GM21528 (cell line): ENCODE results near the gene TBL3.
A peak's percentile ranks its signal among the peaks of the same experiment; 100 is the strongest.
"Not testable (repeated sequence)": the region's sequence is repeated elsewhere in the genome, so short reads cannot be mapped to it uniquely, and the experiment has no call there.

Experiments used
- ATAC-seq: cut with Tn5 transposase; IDR thresholded peaks from one replicate; pipeline ENCODE4 v1.9.1; 2021; ENCODE audit warnings: mild to moderate bottlenecking, moderate library complexity; ENCODE audit not compliant: unreplicated experiment, low FRiP score

TBL3 gene

DNA sequence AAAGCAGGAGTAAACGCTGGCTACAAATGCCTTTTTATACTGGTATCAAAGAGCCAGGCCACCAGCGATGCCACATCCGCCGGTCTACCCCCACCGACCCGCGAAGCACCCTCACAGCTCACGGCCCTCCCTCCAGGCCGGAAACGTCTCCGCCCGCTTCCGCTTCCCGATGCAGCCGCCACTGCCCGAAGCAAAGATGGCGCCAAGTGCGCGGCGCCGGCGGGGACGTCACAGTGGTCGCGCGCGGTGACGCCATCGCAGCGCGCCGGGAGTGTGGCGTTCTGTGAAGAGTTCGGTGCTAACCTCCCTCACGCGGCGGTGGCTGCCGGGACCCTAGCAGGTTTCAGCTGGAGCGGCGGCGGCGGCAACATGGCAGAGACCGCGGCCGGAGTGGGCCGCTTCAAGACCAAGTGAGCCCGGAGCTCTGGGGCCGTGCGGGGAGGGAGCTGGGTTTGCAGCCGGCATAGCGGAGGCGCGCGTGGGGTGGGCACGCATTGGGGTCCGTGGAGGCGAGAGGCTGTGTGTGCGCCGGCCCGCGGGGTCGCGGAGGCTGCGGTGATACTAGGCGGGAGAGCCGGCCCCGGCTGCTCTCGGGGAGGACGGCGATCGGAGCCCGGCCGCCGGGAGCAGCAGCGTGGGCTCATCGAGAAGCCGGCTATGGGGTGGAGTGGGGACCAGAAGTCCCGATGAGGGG, at the start of gene TBL3:
TBL3 (plus strand) TSS at position 258 of the 694 bp plus-strand sequence; CDS start at position 370, 112 bp downstream.
- peak; percentile 59 for ATAC-seq

DNA sequence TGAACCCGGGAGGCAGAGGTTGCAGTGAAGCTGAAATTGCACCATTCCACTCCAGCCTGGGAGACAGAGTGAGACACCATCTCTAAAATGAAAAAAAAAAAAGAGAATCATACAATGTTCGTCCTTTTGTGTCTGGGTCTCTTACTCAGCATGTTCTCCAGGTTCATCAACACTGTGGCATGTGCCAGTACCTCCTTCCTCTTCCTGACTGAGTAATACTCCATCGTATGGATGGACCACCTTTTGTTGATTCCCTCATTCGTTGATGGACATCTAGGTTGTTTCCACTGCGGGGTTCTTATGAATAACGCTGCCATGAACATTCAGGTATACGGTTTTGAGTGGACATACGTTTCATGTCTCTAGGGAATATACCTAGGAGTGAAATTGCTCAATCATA, 49.5 kb upstream of the TBL3 start:
- no peak for ATAC-seq

DNA sequence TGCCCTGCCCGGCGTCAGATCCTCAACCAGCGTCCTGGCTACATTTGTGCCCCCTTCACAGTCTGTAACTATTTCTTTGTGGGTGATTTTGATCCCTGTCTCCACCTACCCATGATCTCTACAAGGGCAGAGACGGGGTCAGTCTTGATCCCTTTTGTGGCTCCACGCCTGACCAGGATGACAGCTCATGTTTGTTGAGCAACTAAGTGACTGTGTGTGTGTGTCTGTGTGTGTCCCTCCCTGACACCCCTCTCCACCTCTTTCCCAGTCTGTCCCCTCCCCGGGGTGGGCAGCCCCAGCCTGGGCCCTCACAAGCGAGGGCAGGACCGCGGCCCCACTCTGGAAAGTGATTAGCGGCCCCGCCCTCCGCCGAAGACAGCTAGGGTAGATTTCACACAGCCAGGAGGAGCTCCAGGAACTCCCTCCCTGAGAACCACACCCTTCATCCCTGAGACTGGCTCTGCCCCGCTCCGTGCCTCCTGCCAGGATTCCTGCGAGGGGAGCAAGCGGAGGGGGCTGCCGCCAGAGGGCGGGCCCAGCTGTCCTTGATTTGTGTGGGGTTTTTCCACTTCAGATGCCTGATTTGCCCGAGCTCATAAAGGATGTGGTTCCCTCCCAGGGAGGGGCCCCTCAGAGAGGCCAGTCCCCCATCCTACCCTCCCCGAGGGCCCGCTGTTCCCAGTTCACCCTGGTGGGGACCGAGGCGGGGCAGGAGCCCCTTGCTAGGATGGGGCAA, 48.4 kb upstream of the TBL3 start:
- no peak for ATAC-seq

DNA sequence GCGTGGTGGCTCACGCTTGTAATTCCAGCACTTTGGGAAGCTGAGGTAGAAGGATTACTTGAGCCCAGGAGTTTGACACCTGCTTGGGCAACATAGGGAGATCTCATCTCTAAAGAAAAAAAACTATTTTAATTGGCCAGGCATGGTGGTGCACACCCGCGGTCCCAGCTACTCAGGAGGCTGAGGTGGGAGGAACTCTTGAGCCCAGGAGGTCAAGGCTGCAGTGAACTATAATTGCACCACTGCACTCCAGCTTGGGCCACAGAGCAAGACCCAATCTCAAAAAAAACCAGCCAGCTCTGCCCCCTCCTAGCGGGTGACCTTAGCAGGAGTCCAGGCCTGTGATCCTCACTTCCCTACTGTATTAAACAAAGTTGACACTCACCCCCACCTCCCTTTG, 47.8 kb upstream of the TBL3 start:
- ATAC-seq: no peak

DNA sequence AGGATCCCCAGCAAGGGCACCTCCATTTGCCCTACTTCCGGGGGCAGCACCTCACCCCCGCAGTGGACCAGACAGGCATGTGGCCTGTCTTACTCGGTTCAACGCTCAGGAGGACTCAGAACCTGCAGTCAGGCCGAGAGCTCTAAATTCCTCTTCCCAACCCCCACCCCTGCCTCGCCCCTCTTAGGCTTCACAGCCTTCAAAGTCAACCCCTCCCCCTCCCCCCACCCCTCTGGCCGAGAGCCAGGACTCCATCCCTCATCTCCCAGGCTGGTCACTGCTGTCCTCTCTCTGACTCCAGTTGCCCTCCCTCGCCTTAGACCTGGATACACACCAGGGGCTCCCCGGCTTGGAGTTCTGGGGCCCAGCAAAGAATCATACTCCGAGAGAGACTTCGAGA, 45.6 kb upstream of the TBL3 start:
- no peak for ATAC-seq

DNA sequence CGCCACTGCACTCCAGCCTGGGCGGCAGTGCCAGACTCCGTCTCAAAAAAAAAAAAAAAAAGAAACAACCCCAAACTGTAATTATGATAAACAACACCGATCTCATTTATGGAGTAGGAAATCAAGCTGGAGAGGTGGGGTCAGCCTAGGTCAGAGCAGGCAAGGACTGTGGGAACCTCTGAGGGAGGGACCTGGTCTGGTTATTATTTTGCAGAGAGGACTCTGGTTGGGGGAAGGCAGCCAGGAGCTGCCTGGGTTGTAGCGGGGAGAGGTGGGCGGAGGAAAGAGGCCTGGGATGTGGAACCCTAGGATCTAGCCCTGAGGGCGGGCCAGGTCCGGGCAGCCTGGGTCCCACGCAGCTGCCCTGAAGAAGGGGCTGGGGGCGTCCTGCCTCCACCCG, 42.7 kb upstream of the TBL3 start:
- no peak for ATAC-seq

DNA sequence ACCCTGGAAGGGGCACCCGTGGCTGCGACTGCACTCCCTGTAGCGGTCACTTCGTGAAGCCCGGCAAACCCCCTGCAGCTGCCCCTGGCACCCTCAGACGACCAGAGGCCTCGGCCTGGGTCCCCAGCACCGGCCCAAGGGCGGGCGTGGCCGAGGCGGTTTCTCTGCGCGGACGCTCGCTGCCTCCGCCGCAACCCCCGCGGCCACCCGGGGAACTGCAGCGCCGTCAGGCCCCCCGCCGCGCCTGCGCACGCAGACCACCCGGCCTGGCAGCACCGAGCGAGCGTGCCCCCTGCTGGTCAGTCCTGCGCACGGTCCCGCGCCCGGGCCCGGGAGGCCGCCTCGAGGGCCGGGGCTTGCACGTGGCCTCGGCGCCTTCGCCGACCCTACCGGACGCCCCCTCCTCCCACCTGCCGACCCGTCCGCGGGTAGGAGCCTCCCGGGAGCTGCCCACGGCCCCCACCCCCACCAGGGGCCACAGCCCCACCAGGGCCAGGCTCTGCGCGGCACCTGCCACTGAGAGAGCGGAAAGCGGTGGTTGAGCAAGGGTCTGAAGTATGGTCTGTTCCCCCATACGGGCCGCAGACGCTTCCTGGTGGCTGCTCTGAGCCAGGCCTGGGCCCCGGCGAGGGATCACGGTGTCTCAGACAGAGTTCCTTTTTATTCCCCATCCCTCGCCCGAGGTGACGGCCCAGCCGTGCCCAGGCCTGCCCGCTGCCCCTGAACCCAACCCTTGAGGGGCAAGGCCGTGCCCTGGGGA, 42.1 kb upstream of the TBL3 start:
- peak; percentile 84 for ATAC-seq

DNA sequence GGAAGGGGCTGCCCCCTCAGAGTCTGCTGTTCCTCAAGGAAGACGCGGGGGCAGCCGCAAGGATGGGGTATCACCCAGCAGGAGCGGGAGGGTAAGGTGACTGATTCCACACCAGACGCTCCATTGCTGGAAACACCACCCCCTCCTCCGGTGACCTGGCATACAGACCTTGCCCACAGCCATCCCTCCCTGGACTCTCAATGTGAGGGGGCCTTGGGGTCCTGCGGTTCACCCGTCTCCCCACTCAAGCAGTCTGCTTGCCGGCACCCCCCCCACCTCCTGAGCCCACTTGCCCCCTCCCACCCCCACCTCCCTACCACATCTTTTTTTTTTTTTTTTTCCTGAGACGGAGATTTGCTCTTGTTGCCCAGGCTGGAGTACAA, 41.5 kb upstream of the TBL3 start:
- ATAC-seq: no peak

DNA sequence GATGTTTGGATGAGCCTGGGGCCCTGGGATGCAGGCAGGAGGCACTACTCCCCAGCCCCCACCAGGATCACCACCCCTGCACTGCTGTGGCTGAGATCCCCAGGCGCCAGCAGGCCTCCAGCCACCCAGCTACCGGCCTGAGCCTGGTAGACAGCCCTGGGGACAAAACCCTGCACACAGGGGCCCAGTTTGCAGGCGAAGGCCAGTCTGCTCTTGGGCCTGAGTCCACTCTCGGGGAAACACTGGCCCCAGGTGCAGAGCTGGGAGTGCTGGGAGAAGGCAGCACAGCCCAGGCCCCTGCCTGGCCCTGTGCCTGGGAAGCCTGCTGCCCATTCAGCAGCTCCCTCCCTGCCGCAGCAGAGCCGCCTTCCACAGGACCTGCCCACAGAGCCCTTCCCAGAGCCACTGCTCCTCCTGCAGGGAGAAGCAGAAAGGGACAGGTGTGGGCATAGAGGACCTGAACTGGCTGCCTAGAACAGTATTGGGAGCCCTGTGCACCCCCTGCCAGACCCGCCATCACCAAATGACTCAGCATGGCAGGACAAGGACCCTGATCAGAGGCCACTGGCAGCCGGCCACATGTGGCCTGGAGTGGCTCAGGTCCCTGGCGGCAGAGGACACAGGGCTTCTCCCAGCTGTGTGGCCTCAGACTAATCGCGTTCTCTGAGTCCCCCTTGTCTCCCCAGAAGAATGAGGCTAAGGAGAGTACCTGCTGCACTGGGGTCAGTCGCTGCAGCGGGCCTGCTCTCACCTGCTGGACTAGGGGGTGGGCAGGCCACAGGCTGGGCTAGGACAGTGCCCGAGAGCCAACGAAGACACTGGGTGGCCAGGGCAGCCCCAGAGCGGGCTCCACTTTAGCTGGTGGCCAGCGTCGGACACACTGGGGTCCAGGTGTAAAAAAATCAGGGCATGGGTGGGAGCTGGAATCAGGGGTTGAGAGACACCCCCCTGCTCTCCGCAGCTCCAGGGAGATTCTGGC, 39.5 kb upstream of the TBL3 start:
- ATAC-seq: no peak

DNA sequence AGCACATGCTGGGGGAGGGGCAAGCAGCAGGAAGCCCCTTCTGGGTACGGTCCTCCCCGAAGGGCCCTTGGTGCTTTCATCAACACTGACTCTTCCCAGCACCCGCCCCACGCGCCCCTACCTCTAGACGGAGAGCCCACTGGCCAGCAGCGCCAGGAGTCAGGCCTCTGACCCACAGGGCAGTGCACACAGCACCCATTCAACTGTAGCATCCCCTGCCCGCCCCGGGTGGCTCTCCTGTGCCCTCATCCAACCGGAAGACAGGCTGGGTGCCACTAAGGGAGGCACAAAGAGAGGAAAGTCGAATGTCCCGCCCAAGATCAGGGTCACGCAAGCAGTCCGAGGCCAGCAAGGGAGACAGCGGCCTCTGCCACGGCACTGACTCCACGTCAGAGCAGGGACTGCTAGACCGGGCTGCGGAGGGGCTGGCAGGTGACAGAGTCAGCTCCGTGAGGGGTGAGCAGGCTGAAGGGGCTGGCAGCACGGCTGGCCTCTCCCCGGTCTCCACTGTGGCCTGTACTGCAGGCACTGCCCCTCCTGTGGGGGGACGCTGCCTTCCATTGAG, 38.7 kb upstream of the TBL3 start:
- ATAC-seq: no peak

DNA sequence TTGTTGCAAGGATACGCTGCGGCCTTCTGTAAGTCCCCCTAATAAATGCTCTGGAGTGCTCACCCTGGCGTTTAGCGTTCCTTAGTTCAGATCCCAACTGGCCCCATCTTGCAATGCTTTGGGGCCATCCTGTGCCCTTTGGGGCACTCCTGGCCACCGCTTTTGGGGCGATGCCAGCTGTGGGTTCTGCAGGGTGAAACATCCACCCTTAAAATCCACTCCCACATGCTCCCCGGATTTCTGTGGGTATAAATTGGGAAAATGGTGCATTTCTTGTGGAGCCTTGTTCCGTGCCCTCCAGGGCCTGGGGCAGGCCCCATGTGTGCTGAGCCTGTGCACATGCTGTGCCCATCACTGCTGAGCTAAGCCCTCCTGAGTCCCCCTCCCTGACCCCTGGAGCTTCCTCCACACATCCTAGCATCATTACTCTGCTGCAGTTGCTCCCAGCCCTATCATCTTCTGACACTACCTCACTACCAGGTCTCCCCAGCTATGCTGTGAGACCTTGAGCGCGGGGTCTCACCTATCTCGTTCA, 34.8 kb upstream of the TBL3 start:
- no peak for ATAC-seq

DNA sequence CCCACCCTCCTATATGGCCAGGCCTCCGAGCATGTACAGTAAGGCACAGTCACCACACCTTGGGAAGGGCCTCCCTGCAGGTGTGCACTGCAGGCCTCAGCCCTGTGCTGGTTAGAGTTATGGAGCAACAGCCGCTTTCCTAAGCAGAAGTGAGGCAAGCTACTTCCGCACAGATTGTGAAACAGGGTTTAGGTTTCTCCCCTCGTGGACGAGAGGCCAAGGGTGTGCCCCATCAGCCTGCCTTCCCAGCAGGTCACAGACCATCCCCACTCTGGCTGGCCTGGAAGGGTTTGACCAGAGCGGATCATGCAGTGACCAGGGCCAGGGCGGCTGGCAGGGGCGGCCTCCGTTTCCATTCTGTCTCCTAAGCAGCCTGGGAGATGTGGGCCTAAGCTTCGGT, 33.5 kb upstream of the TBL3 start:
- no peak for ATAC-seq

DNA sequence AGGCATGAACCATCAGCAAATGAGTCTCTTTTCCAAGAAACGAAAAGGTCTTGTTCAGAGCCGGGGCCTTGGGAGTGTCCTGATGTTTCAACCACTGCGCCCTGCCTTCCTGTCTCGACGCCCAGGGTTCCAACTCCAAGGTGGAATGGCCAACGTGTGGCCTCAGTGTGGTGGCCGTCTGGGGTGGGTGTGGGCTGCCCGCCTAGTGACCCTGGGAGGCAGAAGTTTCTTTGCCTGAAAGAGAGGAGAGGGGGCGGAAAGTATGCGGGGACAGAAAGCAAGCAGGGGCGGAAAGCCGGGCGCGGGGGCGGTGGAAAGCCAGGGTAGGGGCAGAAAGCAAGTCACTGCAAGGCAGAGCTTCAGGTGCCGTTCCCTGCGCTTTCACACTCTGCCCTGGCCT, 32.9 kb upstream of the TBL3 start:
- ATAC-seq: no peak

DNA sequence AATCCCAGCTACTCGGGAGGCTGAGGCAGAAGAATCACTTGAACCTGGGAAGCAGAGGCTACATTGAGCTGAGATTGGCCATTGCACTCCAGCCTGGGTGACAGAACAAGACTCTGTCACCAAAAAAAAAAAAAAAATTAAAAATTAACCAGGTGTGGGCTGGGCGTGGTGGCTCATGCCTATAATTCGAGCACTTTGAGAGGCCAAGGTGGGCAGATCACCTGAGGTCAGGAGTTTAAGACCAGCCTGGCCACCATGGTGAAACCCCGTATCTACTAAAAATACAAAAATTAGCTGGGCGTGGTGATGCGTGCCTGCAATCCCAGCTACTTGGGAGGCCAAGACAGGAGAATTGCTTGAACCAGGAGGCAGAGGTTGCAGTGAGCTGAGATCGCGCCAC, 32.0 kb upstream of the TBL3 start:
- not testable (repeated sequence) for ATAC-seq

DNA sequence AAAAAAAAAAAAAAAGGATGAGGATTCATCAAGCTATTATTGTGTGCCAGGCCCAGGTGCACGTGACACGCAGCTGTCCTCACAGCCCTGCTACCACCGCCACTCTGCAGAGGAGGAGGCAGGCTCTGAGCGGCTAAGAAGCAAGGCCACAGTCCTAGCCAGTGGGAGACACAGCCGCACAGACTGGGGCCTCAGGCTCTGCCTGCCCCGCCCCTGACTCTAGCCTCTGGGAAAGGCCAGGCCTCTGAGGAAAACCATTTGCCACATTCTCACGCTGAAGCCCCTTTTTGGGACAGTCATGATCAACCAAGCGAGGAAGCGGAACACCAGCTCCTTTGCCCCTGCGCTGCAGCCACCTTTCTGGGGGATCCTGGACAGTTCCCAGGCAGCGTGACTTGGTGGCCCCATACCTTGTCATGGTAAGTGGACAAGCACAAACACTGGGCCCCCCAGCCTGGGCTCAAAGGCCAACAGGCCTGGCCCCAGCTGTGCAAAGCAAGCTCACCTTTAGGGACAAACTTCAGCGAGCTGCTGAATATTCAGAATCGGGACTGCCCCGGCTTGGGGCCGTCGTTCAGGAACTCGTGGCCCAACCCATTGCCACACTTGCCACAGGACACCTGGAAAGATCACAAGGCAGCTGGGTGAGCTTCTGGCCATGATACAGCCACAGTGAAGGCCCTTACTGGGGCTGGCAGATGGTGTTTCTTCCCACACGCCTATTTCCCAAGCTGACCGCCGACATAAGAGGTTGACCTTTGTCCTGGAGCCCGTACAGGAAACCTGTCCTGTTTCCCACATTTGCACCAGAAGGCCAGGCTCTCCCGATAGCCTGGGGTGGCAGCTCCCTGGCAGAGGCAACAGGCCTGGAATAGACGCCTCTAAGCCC, 31.3 kb upstream of the TBL3 start:
- no peak for ATAC-seq

DNA sequence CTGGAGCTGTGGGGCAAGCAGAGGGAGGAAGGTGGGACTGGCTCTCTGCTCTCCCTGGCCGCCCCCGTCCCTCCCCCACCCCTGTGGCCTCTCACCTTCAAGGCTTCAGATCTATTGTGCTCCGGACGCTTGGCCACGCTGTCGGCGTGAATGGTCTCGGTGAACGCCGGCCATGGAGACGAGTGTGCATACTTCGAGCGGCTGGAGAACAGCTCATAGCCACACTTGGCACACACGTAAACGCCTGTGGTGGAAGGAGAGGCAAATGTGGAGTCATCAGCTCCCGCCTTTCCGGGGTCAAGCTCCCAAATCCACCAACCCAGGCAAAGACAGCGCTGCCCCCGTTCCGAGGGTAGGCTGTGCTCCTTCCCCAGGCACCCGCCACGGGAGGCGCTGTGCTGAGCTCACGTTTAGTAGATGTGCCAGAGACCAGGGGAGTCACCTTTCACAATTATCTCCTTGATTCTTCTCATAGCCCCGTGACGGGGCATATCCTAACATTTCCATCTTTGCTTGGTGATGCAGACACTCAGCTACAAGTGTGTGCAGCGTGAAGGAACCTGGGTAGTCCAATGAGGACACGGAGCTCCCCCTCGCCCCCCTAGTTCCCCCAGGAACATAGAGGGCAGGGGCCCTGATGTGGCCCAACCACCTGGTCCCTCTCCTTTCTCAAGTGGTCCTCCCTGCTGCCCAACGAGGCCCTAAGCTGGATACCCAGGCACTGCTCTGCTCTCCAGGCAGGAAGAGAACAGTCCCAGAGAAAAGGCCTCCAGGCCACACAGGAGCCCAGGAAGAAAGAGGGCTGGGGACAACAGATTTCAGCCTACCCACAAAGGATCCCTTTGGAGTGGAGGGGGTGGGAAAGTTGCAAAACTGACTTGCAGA, 30.4 kb upstream of the TBL3 start:
- ATAC-seq: no peak

DNA sequence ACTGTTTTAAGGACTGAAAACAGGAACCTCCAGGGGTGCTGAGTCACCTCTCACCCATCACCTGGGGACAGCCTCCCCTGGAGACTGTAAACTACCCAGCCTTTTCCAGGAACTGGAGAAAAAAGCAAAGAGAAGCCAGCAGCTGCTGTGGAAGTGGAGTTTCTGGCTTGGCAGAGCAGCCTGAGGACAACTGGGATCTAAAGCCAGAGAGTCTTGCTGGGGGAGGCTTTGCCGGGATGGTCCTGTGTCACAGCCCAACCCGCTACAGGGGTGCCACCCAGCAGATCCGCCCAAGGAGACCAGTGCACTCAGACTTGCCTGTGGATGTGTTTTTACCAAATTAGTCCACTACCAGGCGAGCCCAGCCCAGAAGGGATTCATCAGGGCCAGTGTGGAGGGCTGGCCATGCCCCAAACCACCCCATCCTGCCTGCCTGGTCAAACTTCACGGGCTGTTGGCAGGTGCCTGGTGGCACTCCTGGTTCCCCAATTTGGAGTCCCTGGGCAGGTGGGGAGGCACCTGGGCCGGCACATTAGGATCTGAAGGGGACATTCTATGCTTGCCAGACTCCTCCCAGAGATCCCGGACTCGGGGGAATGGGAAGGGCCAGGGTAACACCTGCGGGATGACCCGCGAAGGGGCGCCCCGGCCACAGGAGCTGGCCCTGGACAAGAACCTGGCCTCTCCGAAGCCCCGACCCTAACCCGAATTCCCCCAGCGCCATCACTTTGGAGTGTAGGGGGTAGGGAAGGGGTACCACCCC, 29.6 kb upstream of the TBL3 start:
- no peak for ATAC-seq
